ENCODE measurements around the gene RFX2.

GRCh38 chr19:5977222-5977784, 133.0 kb downstream of the RFX2 start:
- TF ChIP-seq BACH1 (IDR thresholded peaks at IDR 0.05; ENCODE audit: borderline replicate concordance) (no peak), MTA3 (IDR thresholded peaks at IDR 0.05; ENCODE audit: borderline replicate concordance, low read length) (no peak), CEBPB (IDR thresholded peaks at IDR 0.05; ENCODE audit: borderline replicate concordance in 1 of 2, low read depth in 2 of 2, low read length in 2 of 2) (no peak), EP300 (IDR thresholded peaks at IDR 0.05; ENCODE audit: borderline replicate concordance in 1 of 2, control insufficient read depth in 1 of 2, low read depth in 2 of 2, low read length in 2 of 2) (no peak)
